ENCODE results near the gene IGF1R.
A peak's percentile ranks its signal among the peaks of the same experiment; 100 is the strongest.

The IGF1R gene

GRCh38 chr15:98668566-98669308 lies 20.4 kb downstream of the IGF1R start:
- in situ Hi-C loops (cut with HindIII; ENCODE audit: low sequenced_read_pairs) = no loop called here
- H3K4me3 ChIP-seq (ENCODE audit: low read depth, low read length) = no peak overlapping the region
- TF ChIP-seq CTCF (IDR thresholded peaks at IDR 0.05; ENCODE audit: low read depth, low read length) = no peak
- DNase-seq (ENCODE audit: low read depth, low spot score) = peak; percentile 50

GRCh38 chr15:98669638-98670037 lies 21.3 kb downstream of the IGF1R start:
- in situ Hi-C loops (cut with HindIII; ENCODE audit: low sequenced_read_pairs) = no loop called here
- DNase-seq (ENCODE audit: low read depth, low spot score) = no peak
- no peak for TF ChIP-seq CTCF (IDR thresholded peaks at IDR 0.05; ENCODE audit: low read depth, low read length)
- H3K4me3 ChIP-seq (ENCODE audit: low read depth, low read length) = no peak overlapping the region

- peak; percentile 60 for DNase-seq (ENCODE audit: low read depth, low spot score)
- in situ Hi-C loops (cut with HindIII; ENCODE audit: low sequenced_read_pairs) = no loop called here
- no peak overlapping the region for H3K4me3 ChIP-seq (ENCODE audit: low read depth, low read length)
- no peak for TF ChIP-seq CTCF (IDR thresholded peaks at IDR 0.05; ENCODE audit: low read depth, low read length)
Observed at GRCh38 chr15:98671060-98672008, 23.0 kb downstream of the IGF1R start.

- TF ChIP-seq CTCF (IDR thresholded peaks at IDR 0.05; ENCODE audit: low read depth, low read length) = no peak
- DNase-seq (ENCODE audit: low read depth, low spot score) = no peak
- in situ Hi-C loops (cut with HindIII; ENCODE audit: low sequenced_read_pairs) = no loop called here
- H3K4me3 ChIP-seq (ENCODE audit: low read depth, low read length) = no peak overlapping the region
Observed at GRCh38 chr15:98673133-98673532, 24.8 kb downstream of the IGF1R start.

GRCh38 chr15:98674336-98674735 lies 26.0 kb downstream of the IGF1R start:
- no peak for DNase-seq (ENCODE audit: low read depth, low spot score)
- H3K4me3 ChIP-seq (ENCODE audit: low read depth, low read length) = no peak overlapping the region
- TF ChIP-seq CTCF (IDR thresholded peaks at IDR 0.05; ENCODE audit: low read depth, low read length) = no peak
- in situ Hi-C loops (cut with HindIII; ENCODE audit: low sequenced_read_pairs) = no loop called here

GRCh38 chr15:98676586-98677270 lies 28.4 kb downstream of the IGF1R start:
- no peak for TF ChIP-seq CTCF (IDR thresholded peaks at IDR 0.05; ENCODE audit: low read depth, low read length)
- in situ Hi-C loops (cut with HindIII; ENCODE audit: low sequenced_read_pairs) = no loop called here
- DNase-seq (ENCODE audit: low read depth, low spot score) = no peak
- H3K4me3 ChIP-seq (ENCODE audit: low read depth, low read length) = no peak overlapping the region
